HepG2 (cell line): ENCODE results near the gene DAB1. TPM values are rescaled to one million over a fixed set of nuclear protein-coding genes. Genes with fewer than 3 reads are reported as not detected.
A peak's percentile ranks its signal among the peaks of the same experiment; 100 is the strongest.

Experiments used
- ATAC-seq: fragments of 200-7000 bp; cut with Tn5 transposase; 3 replicates; pipeline ENCODE4 v1.9.1; 2020; ENCODE audit warnings: mild to moderate bottlenecking, moderate library complexity
- BruUV-seq: library from RNA; stranded (reverse); fragments of 400-500 nt; replicated peaks from 2 replicates; lab custom pipeline; 2021; lab: Mats Ljungman, UMichigan
- CTCF ChIA-PET: fragments of 300-600 bp; formaldehyde crosslinking; extraction: SDS; loops from one replicate; lab custom pipeline; 2021; ENCODE audit warnings: low total read pairs, inconsistent platforms, low intra/inter-chr PET ratio; lab: Yijun Ruan, JAX
- POLR2A ChIA-PET: fragments of 350-600 bp; sonication (Branson Sonifier 250); formaldehyde crosslinking; loops from one replicate; lab custom pipeline; 2020; ENCODE audit warnings: antibody characterized with exemption, inconsistent platforms; lab: Yijun Ruan, JAX
- DNase-seq: peaks from one replicate; pipeline ENCODE4 v3.0.0-alpha.2; 2015; ENCODE audit warnings: low spot score
- FAIRE-seq: peaks from 3 replicates; lab custom pipeline; 2011; peaks lifted over from hg19 to GRCh38; lab: Jason Lieb, UNC
- H2AFZ ChIP-seq: one replicate; pipeline ENCODE4 v1.6.1; 2011; ENCODE audit warnings: low read length, inconsistent platforms
- H3K27ac ChIP-seq: fragments of 300-600 bp; 3 replicates; pipeline ENCODE4 v1.8.0; 2011; ENCODE audit warnings: mixed run types, mild to moderate bottlenecking, mixed read lengths, low read length, inconsistent platforms; ENCODE audit not compliant: insufficient read depth; ENCODE audit errors: extremely low read length
- H3K27me3 ChIP-seq, 2 experiments: fragments of 200-600 bp in 1 of 2; 2 replicates in 1 of 2; 3 replicates in 1 of 2; pipeline versions ENCODE4 v1.6.0 to v1.8.0; 2011; ENCODE audit warnings: low read length in 2 of 2, mild to moderate bottlenecking in 2 of 2, moderate library complexity in 2 of 2, inconsistent platforms in 1 of 2; ENCODE audit not compliant: insufficient read depth in 2 of 2, control insufficient read depth in 1 of 2
- H3K36me3 ChIP-seq, 2 experiments: fragments of 200-600 bp in 1 of 2; replicated peaks in 1 of 2; 2 replicates in 1 of 2; 3 replicates in 1 of 2; pipeline versions ENCODE4 v1.5.1 to v1.8.0; 2011; ENCODE audit warnings: low read length in 2 of 2, inconsistent platforms in 1 of 2; ENCODE audit not compliant: insufficient read depth in 2 of 2, control insufficient read depth in 1 of 2
- H3K4me1 ChIP-seq: 2 replicates; pipeline ENCODE4 v1.5.1; 2012; ENCODE audit warnings: low read length, inconsistent platforms; ENCODE audit not compliant: insufficient read depth
- H3K4me2 ChIP-seq: 2 replicates; pipeline ENCODE4 v1.6.0; 2011; ENCODE audit warnings: low read depth, low read length, inconsistent platforms
- H3K4me3 ChIP-seq, 3 experiments: fragments of 200-600 bp in 1 of 3; sonication (generic), shearing (Covaris generic) in 1 of 3; replicated peaks in 1 of 3; 2 replicates each; pipeline ENCODE4 v1.5.1; 2011 to 2016; ENCODE audit warnings: low read length in 3 of 3, inconsistent platforms in 2 of 3, low read depth in 2 of 3, mild to moderate bottlenecking in 2 of 3, control low read depth in 1 of 3, mixed read lengths in 1 of 3; ENCODE audit not compliant: insufficient read depth in 1 of 3
- H3K79me2 ChIP-seq: one replicate; pipeline ENCODE4 v1.6.1; 2011; ENCODE audit warnings: low read length, inconsistent platforms; ENCODE audit not compliant: insufficient read depth
- H3K9ac ChIP-seq: 2 replicates; pipeline ENCODE4 v1.6.0; 2011; ENCODE audit warnings: mild to moderate bottlenecking, low read depth, low read length, inconsistent platforms; ENCODE audit not compliant: insufficient read depth
- H3K9me3 ChIP-seq: 2 replicates; pipeline ENCODE4 v1.5.1; 2012; ENCODE audit warnings: mild to moderate bottlenecking, low read length
- H4K20me1 ChIP-seq: 2 replicates; pipeline ENCODE4 v1.6.0; 2011; ENCODE audit warnings: inconsistent platforms, mild to moderate bottlenecking, low read length, moderate library complexity; ENCODE audit not compliant: insufficient read depth
- CBFB ChIP-seq: sonication (generic); formaldehyde crosslinking; IDR thresholded peaks from 2 replicates; pipeline ENCODE4 v1.4.0; 2020; ENCODE audit warnings: missing genetic modification reagents
- CEBPB ChIP-seq: IDR thresholded peaks from 2 replicates; pipeline ENCODE4 v1.6.1; 2011; ENCODE audit warnings: low read depth, low read length, improper control_type of control experiment, borderline replicate concordance
- GRHL1 ChIP-seq: sonication (generic); formaldehyde crosslinking; conservative IDR thresholded peaks from 2 replicates; pipeline ENCODE4 v1.8.0; 2022; ENCODE audit warnings: missing genetic modification reagents
- MEIS2 ChIP-seq: sonication (generic); formaldehyde crosslinking; IDR thresholded peaks from 2 replicates; pipeline ENCODE4 v1.9.0; 2021; ENCODE audit warnings: mild to moderate bottlenecking, missing genetic modification reagents
- MYNN ChIP-seq: sonication (generic); formaldehyde crosslinking; IDR thresholded peaks from 2 replicates; pipeline ENCODE4 v1.4.0; 2020; ENCODE audit warnings: mild to moderate bottlenecking, low read depth, missing genetic modification reagents
- PRPF4 ChIP-seq: fragments of 200-400 bp; formaldehyde crosslinking; IDR thresholded peaks from 2 replicates; pipeline ENCODE4 v1.6.1; 2016; ENCODE audit warnings: low read length, low read depth; ENCODE audit not compliant: poor library complexity, severe bottlenecking
- RFX3 ChIP-seq: IDR thresholded peaks from 2 replicates; pipeline ENCODE4 v1.6.1; 2016; ENCODE audit warnings: missing biosample characterization, missing genetic modification reagents
- SP4 ChIP-seq: sonication (generic); formaldehyde crosslinking; IDR thresholded peaks from 2 replicates; pipeline ENCODE4 v1.8.1; 2023; ENCODE audit warnings: mild to moderate bottlenecking, missing genetic modification reagents
- ZBTB21 ChIP-seq: sonication (generic); formaldehyde crosslinking; IDR thresholded peaks from 2 replicates; pipeline ENCODE4 v1.4.0; 2020; ENCODE audit warnings: missing genetic modification reagents
- ZFP37 ChIP-seq: sonication (generic); formaldehyde crosslinking; IDR thresholded peaks from 2 replicates; pipeline ENCODE4 v1.4.0; 2020; ENCODE audit warnings: missing genetic modification reagents, borderline replicate concordance
- ZNF44 ChIP-seq: sonication (generic); formaldehyde crosslinking; IDR thresholded peaks from 2 replicates; pipeline ENCODE4 v1.5.1; 2020; ENCODE audit warnings: mild to moderate bottlenecking, missing genetic modification reagents
- WGBS: methylation state at CpG from one replicate; pipeline ENCODE4 v1.1.6; 2017; ENCODE audit warnings: low lambda C conversion rate; 5-methylcytosine and 5-hydroxymethylcytosine counted together
- in situ Hi-C: cut with HindIII; loops from 2 replicates; pipeline ENCODE4 v1.10.0; 2017; ENCODE audit warnings: low pct_unique_long_range_greater_than_20kb; ENCODE audit not compliant: extremely low pct_ligation_motif_present
- intact Hi-C: fragments of 100-400 bp; cut with micrococcal nuclease; formaldehyde crosslinking; loops from one replicate; pipeline ENCODE4 v1.10.0; 2022; ENCODE audit not compliant: unreplicated experiment
- polyA plus RNA-seq, 8 experiments: library from polyadenylated mRNA; depleted of rRNA in 3 of 8; stranded (reverse) in 7 of 8; unstranded in 1 of 8; fragments of >200 nt; fragmentation: Illumina TruSeq in 4 of 8; extraction: Trizol in 4 of 8; gene quantifications; 2 replicates each; pipeline versions ENCODE4 v1.2.1 to v1.2.3, GENCODE V29; 2011 to 2016; ENCODE audit warnings: low read depth in 4 of 8, missing spikeins in 1 of 8, mixed read lengths in 1 of 8; ENCODE audit not compliant: insufficient read depth in 1 of 8
- total RNA-seq, 5 experiments: library from RNA; depleted of rRNA; stranded (reverse); fragments of >200 nt; fragmentation: Illumina TruSeq; extraction: Trizol; gene quantifications; 2 replicates each; pipeline ENCODE4 v1.2.3, GENCODE V29; 2016; ENCODE audit warnings: low read depth in 1 of 5
- TF ChIP-seq, protein P1 (sequence below): sonication (generic); formaldehyde crosslinking; IDR thresholded peaks from 2 replicates; pipeline ENCODE4 v1.4.0; 2020; ENCODE audit warnings: missing genetic modification reagents

Gene DAB1
- total and polyA plus RNA-seq, 2 of the 13 experiments (the other 11 are each of a cell fraction or from before 2014, with no cell fraction given): 0.04 to 0.13 TPM

- FAIRE-seq: no peak
- Histone ChIP-seq H3K36me3 (no peaks in the 10 kb centered on the region), H3K4me1 (peaks cover 12% of the 10 kb centered on the region), H3K4me2 (peak overlapping the region; percentile 3; the same call in 1 of the 2 replicates), H3K4me3 (no peak overlapping the region), H3K79me2 (no peaks in the 10 kb centered on the region), H3K27ac (no peak overlapping the region), H4K20me1 (no peaks in the 10 kb centered on the region), H3K27me3 (no peaks in the 10 kb centered on the region), H2AFZ (no peak overlapping the region), H3K9me3 (no peaks in the 10 kb centered on the region), H3K9ac (no peak overlapping the region)
- no peak for ATAC-seq
- TF ChIP-seq MYNN: no peak
- no peak for TF ChIP-seq GRHL1 (CRISPR knock-in tag)
- intact Hi-C loops: no loop called here
- ChIA-PET POLR2A (no interaction called here), CTCF (no interaction called here)
- in situ Hi-C loops: no loop called here
- WGBS: 0% methylated on average over 1 of the region's 1 CpG
- BruUV-seq: no TSS peak
- DNase-seq: no peak
These were observed 38.5 kb downstream of the DAB1 start for GRCh38 chr1:57385336-57385735.

DNA sequence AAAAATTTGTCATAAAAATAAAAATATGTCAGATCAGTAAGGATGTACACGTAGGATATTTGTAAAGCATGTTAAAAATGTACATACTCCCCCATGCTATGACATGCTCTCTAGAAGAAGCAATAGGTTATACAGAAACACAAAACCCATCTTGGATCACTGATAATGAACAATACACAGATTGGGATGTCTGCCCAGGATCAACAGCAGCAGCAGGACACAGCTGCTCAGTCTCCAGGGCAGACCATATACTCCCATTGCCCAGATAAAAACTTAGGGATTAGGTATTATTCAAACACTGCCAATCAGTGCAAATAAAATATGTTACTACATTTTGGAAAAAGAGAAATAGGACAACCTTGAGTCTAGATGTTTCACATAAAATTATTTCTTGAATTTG lies 39.0 kb downstream of the DAB1 start:
- Histone ChIP-seq H3K4me1 (peaks cover 12% of the 10 kb centered on the region), H3K4me2 (no peak overlapping the region), H3K27me3 (no peaks in the 10 kb centered on the region), H3K36me3 (no peaks in the 10 kb centered on the region), H4K20me1 (no peaks in the 10 kb centered on the region), H3K9ac (no peak overlapping the region), H3K4me3 (no peak overlapping the region), H3K79me2 (no peaks in the 10 kb centered on the region), H2AFZ (no peak overlapping the region), H3K27ac (no peak overlapping the region), H3K9me3 (no peaks in the 10 kb centered on the region)
- no TSS peak for BruUV-seq
- no peak for ATAC-seq
- 70% methylated on average over 1 of the region's 1 CpG for WGBS
- DNase-seq: no peak
- CTCF ChIA-PET: no interaction called here
- in situ Hi-C loops: no loop called here
- no peak for FAIRE-seq
- POLR2A ChIA-PET: no interaction called here
- intact Hi-C loops: no loop called here
- TF ChIP-seq ZBTB21 (CRISPR knock-in tag): no peak
- TF ChIP-seq CBFB (CRISPR knock-in tag): no peak
- no peak for TF ChIP-seq RFX3
- TF ChIP-seq ZFP37: no peak
- no peak for TF ChIP-seq CEBPB
- no peak for TF ChIP-seq SP4 (CRISPR knock-in tag)
- no peak for TF ChIP-seq ZNF44 (CRISPR knock-in tag)
- TF ChIP-seq, protein P1, sequence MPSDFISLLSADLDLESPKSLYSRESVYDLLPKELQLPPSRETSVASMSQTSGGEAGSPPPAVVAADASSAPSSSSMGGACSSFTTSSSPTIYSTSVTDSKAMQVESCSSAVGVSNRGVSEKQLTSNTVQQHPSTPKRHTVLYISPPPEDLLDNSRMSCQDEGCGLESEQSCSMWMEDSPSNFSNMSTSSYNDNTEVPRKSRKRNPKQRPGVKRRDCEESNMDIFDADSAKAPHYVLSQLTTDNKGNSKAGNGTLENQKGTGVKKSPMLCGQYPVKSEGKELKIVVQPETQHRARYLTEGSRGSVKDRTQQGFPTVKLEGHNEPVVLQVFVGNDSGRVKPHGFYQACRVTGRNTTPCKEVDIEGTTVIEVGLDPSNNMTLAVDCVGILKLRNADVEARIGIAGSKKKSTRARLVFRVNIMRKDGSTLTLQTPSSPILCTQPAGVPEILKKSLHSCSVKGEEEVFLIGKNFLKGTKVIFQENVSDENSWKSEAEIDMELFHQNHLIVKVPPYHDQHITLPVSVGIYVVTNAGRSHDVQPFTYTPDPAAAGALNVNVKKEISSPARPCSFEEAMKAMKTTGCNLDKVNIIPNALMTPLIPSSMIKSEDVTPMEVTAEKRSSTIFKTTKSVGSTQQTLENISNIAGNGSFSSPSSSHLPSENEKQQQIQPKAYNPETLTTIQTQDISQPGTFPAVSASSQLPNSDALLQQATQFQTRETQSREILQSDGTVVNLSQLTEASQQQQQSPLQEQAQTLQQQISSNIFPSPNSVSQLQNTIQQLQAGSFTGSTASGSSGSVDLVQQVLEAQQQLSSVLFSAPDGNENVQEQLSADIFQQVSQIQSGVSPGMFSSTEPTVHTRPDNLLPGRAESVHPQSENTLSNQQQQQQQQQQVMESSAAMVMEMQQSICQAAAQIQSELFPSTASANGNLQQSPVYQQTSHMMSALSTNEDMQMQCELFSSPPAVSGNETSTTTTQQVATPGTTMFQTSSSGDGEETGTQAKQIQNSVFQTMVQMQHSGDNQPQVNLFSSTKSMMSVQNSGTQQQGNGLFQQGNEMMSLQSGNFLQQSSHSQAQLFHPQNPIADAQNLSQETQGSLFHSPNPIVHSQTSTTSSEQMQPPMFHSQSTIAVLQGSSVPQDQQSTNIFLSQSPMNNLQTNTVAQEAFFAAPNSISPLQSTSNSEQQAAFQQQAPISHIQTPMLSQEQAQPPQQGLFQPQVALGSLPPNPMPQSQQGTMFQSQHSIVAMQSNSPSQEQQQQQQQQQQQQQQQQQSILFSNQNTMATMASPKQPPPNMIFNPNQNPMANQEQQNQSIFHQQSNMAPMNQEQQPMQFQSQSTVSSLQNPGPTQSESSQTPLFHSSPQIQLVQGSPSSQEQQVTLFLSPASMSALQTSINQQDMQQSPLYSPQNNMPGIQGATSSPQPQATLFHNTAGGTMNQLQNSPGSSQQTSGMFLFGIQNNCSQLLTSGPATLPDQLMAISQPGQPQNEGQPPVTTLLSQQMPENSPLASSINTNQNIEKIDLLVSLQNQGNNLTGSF (CRISPR knock-in tag): no peak
- TF ChIP-seq MEIS2 (CRISPR knock-in tag): no peak
- TF ChIP-seq PRPF4: no peak
